GM12878 (cell line): ENCODE data around the gene FAM163B. TPM values are rescaled to one million over a fixed set of nuclear protein-coding genes. Genes with fewer than 3 reads are reported as not detected.

Experiments used
- ATAC-seq: fragments of 200-7000 bp; cut with Tn5 transposase; 3 replicates; pipeline ENCODE4 v1.9.1; 2020; ENCODE audit warnings: mild to moderate bottlenecking, moderate library complexity
- BruUV-seq: library from RNA; stranded (reverse); fragments of 400-500 nt; replicated peaks from 2 replicates; lab custom pipeline; 2021; lab: Mats Ljungman, UMichigan
- CTCF ChIA-PET: fragments of 300-600 bp; sonication (Branson Sonifier 250); formaldehyde crosslinking; extraction: SDS; loops from one replicate; lab custom pipeline; 2021; ENCODE audit warnings: inconsistent platforms; lab: Yijun Ruan, JAX
- POLR2A ChIA-PET: fragments of 350-600 bp; formaldehyde crosslinking; extraction: SDS; loops from one replicate; lab custom pipeline; 2021; ENCODE audit warnings: inconsistent platforms; lab: Charles Lee
- RAD21 ChIA-PET: fragments of 300-600 bp; sonication (Branson Sonifier 250); formaldehyde crosslinking; loops from one replicate; lab custom pipeline; 2023; ENCODE audit warnings: antibody characterized with exemption; ENCODE audit not compliant: unreplicated experiment; lab: Charles Lee
- SMC1A ChIA-PET: fragments of 300-600 bp; sonication (Branson Sonifier 250); formaldehyde crosslinking; loops from one replicate; lab custom pipeline; 2023; ENCODE audit not compliant: unreplicated experiment, uncharacterized antibody; lab: Charles Lee
- DNase-seq: peaks from one replicate; pipeline ENCODE4 v3.0.0-alpha.2; 2011; ENCODE audit warnings: low read depth, low spot score
- FAIRE-seq: peaks from 3 replicates; lab custom pipeline; 2011; peaks lifted over from hg19 to GRCh38; lab: Jason Lieb, UNC
- H2AFZ ChIP-seq: 2 replicates; pipeline ENCODE4 v1.6.0; 2011; ENCODE audit warnings: low read depth, low read length, control low read depth; ENCODE audit not compliant: control insufficient read depth
- H3K27ac ChIP-seq: 2 replicates; pipeline ENCODE4 v1.5.1; 2011; ENCODE audit warnings: control low read depth; ENCODE audit not compliant: control insufficient read depth, insufficient read depth
- H3K27me3 ChIP-seq, 2 experiments: replicated peaks in 1 of 2; 2 replicates each; pipeline versions ENCODE4 v1.6.0 to v1.6.1; 2011; ENCODE audit warnings: low read length in 1 of 2; ENCODE audit not compliant: control insufficient read depth in 2 of 2, insufficient read depth in 2 of 2
- H3K36me3 ChIP-seq, 2 experiments: 2 replicates each; pipeline ENCODE4 v1.5.1; 2011; ENCODE audit warnings: low read length in 1 of 2; ENCODE audit not compliant: control insufficient read depth in 2 of 2, insufficient read depth in 2 of 2
- H3K4me1 ChIP-seq: 2 replicates; pipeline ENCODE4 v1.6.1; 2011; ENCODE audit warnings: mild to moderate bottlenecking, low read length, moderate library complexity, mixed read lengths; ENCODE audit not compliant: control insufficient read depth, insufficient read depth
- H3K4me2 ChIP-seq: 2 replicates; pipeline ENCODE4 v1.6.0; 2011; ENCODE audit warnings: control low read depth; ENCODE audit not compliant: control insufficient read depth, insufficient read depth
- H3K4me3 ChIP-seq: fragments of 200-600 bp; sonication (generic); 2 replicates; pipeline ENCODE4 v1.5.1; 2016
- H3K79me2 ChIP-seq: 2 replicates; pipeline ENCODE4 v1.6.0; 2011; ENCODE audit warnings: low read length; ENCODE audit not compliant: control insufficient read depth, insufficient read depth
- H3K9ac ChIP-seq: 2 replicates; pipeline ENCODE4 v1.8.0; 2011; ENCODE audit warnings: low read length, control low read depth, mixed read lengths; ENCODE audit not compliant: control insufficient read depth, insufficient read depth
- H3K9me3 ChIP-seq: replicated peaks from 3 replicates; pipeline ENCODE4 v1.5.1; 2011; ENCODE audit warnings: mild to moderate bottlenecking, low read length; ENCODE audit not compliant: control insufficient read depth, insufficient read depth
- H4K20me1 ChIP-seq: 2 replicates; pipeline ENCODE4 v1.6.0; 2011; ENCODE audit not compliant: control insufficient read depth, insufficient read depth
- MEF2A ChIP-seq: IDR thresholded peaks from 2 replicates; pipeline ENCODE4 v1.6.1; 2011; ENCODE audit warnings: low read depth, mild to moderate bottlenecking, low read length, moderate library complexity; ENCODE audit not compliant: insufficient read depth
- SIX5 ChIP-seq: IDR thresholded peaks from 2 replicates; pipeline ENCODE4 v1.6.1; 2011; ENCODE audit warnings: mild to moderate bottlenecking, low read depth, low read length, moderate library complexity; ENCODE audit not compliant: severe bottlenecking
- SMARCA5 ChIP-seq: fragments of 450-650 bp; IDR thresholded peaks from 2 replicates; pipeline ENCODE4 v1.6.1; 2017; ENCODE audit warnings: mild to moderate bottlenecking
- WGBS: methylation state at CpG from one replicate; pipeline ENCODE4 v1.1.6; 2016; ENCODE audit warnings: low lambda C conversion rate; ENCODE audit not compliant: insufficient replicate concordance, insufficient coverage; ENCODE audit errors: missing lambda C conversion rate; 5-methylcytosine and 5-hydroxymethylcytosine counted together
- in situ Hi-C: fragments of 300-500 bp; cut with MboI; formaldehyde crosslinking; loops from 9 replicates; pipeline ENCODE4 v1.14.3; 2018; ENCODE audit warnings: mixed read lengths
- intact Hi-C: fragments of 100-400 bp; cut with micrococcal nuclease; formaldehyde crosslinking; loops from one replicate; pipeline ENCODE4 v1.14.2; 2022; ENCODE audit not compliant: unreplicated experiment
- polyA plus RNA-seq, 11 experiments: library from polyadenylated mRNA; depleted of rRNA in 4 of 11; unstranded in 6 of 11; stranded (reverse) in 5 of 11; fragments of >200 nt; fragmentation: Nextera tagmentation in 4 of 11; fragmentation: Illumina TruSeq in 1 of 11; extraction: Ambion mirVana in 4 of 11; extraction: Trizol in 1 of 11; gene quantifications; 1 replicate in 1 of 11; 2 replicates in 10 of 11; pipeline versions ENCODE4 v1.2.1 to v1.2.3, GENCODE V29; 2011 to 2016; ENCODE audit warnings: inconsistent platforms in 2 of 11, missing spikeins in 2 of 11, low read depth in 1 of 11
- total RNA-seq, 4 experiments: library from RNA; depleted of rRNA in 3 of 4; stranded (reverse); fragments of >200 nt in 3 of 4; fragmentation: Illumina TruSeq in 1 of 4; extraction: Trizol in 1 of 4; gene quantifications; 2 replicates each; pipeline versions ENCODE4 v1.2.1 to v1.2.3, GENCODE V29; 2013 to 2021
- TF ChIP-seq, protein P1 (sequence below): fragments of 450-650 bp; formaldehyde crosslinking; IDR thresholded peaks from 2 replicates; pipeline ENCODE4 v1.4.0; 2022; ENCODE audit warnings: mild to moderate bottlenecking, moderate library complexity

FAM163B gene
- total and polyA plus RNA-seq, 10 of the 15 experiments (the other 5 are each of a cell fraction or from before 2014, with no cell fraction given) = not detected

DNA sequence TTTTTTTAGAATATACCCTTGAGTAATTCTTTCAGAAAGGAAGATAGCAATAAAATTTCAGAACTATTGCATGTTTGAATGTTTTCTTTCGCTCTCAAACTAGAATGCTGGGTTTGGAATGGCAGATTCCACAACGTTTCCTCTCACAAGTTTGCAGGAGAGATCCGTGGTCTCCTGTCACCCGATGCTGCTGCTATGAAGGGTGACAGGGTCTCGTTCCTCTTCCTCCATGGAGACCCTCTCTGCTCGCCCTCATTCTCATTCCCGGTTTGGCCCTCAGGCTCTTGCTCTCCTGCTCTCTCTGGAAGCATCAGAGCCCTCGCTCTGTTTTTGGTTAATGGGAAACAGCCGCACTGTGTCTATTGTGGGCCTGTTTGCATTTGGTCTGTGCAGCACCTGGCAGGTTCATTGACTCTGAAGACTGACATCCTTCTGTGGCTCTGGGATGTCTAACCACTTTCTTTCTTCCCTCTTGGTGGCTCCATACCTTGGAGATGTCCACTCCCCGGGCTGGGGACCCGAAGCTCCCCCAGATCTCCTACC lies 12.6 kb upstream of the FAM163B start:
- H3K9ac ChIP-seq = no peak overlapping the region
- H2AFZ ChIP-seq = no peak overlapping the region
- no TSS peak for BruUV-seq
- H3K79me2 ChIP-seq = no peaks in the 10 kb centered on the region
- H3K4me2 ChIP-seq = no peak overlapping the region
- intact Hi-C loops = no loop called here
- no peak for DNase-seq
- in situ Hi-C loops = no loop called here
- H4K20me1 ChIP-seq = no peaks in the 10 kb centered on the region
- ChIA-PET CTCF (no interaction called here), POLR2A (no interaction called here), SMC1A (no interaction called here), RAD21 (no interaction called here)
- no peaks in the 10 kb centered on the region; the same call in 2 of the 3 replicates for H3K9me3 ChIP-seq
- TF ChIP-seq SIX5 (no peak), MEF2A (no peak), SMARCA5 (no peak)
- TF ChIP-seq, protein P1, sequence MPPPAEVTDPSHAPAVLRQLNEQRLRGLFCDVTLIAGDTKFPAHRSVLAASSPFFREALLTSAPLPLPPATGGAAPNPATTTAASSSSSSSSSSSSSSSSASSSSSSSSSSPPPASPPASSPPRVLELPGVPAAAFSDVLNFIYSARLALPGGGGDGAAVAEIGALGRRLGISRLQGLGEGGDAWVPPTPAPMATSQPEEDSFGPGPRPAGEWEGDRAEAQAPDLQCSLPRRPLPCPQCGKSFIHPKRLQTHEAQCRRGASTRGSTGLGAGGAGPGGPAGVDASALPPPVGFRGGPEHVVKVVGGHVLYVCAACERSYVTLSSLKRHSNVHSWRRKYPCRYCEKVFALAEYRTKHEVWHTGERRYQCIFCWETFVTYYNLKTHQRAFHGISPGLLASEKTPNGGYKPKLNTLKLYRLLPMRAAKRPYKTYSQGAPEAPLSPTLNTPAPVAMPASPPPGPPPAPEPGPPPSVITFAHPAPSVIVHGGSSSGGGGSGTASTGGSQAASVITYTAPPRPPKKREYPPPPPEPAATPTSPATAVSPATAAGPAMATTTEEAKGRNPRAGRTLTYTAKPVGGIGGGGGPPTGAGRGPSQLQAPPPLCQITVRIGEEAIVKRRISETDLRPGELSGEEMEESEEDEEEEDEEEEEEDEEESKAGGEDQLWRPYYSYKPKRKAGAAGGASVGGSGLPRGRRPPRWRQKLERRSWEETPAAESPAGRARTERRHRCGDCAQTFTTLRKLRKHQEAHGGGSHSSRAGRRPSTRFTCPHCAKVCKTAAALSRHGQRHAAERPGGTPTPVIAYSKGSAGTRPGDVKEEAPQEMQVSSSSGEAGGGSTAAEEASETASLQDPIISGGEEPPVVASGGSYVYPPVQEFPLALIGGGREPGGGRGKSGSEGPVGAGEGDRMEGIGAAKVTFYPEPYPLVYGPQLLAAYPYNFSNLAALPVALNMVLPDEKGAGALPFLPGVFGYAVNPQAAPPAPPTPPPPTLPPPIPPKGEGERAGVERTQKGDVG (CRISPR knock-in tag) = no peak
- H3K27me3 ChIP-seq = peaks cover 0 to 2% of the 10 kb centered on the region in 2 experiments; a peak in 3 of 4 replicates
- peaks cover 6% of the 10 kb centered on the region; the same call in 1 of the 2 replicates for H3K4me1 ChIP-seq
- H3K36me3 ChIP-seq = no peaks in the 10 kb centered on the region
- no peak for FAIRE-seq
- 27% methylated on average over 11 of the region's 11 CpGs for WGBS
- no peak overlapping the region for H3K4me3 ChIP-seq
- H3K27ac ChIP-seq = no peak overlapping the region
- ATAC-seq = no peak
